COLO668 (cell line): Measurements from ENCODE around the gene FGF9.
A peak's percentile ranks its signal among the peaks of the same experiment; 100 is the strongest.

Source experiments
- DNase-seq: peaks from one replicate; lab custom pipeline; 2025; ENCODE audit not compliant: unreplicated experiment; lab: John Stamatoyannopoulos, UW

Gene FGF9

DNA sequence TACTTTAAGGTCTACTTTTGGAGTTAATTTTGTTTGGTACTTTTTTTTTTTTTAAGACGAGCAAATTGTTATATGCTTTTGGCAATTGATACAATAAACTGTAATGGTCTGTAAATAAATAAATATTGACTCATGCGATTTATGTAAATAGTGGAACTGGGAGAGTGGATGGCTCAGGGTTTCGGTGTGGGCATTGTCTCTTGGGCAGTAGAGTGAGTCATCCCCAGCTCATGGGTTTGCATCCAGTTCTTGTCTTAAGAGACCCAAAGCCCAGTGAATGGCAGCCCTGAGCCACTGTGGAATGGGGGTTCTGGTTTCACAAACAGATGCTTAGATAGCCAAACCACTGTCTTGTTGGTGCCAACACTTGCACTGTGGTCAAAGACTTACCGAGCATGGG, 33.0 kb downstream of the FGF9 start:
- DNase-seq: peak; percentile 89

DNA sequence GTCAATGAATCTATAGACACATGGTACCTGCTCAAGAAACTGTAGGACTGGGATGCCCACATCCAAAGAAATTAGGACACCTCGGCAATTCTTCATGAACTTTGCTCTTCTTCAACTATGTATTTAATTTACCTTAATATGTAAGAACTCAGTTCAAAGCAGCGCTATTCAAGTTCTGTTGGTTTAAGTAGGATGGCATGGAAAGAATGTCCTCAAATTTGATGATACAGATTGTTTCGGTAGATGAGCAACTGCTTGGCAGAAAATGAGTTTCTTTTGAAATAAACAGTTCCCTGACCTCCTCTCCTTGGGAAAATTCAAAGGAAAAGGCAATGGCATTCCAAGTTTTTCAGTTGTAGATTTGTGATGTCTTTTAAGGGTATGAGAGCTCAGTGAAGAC, 36.7 kb downstream of the FGF9 start:
- DNase-seq: no peak

DNA sequence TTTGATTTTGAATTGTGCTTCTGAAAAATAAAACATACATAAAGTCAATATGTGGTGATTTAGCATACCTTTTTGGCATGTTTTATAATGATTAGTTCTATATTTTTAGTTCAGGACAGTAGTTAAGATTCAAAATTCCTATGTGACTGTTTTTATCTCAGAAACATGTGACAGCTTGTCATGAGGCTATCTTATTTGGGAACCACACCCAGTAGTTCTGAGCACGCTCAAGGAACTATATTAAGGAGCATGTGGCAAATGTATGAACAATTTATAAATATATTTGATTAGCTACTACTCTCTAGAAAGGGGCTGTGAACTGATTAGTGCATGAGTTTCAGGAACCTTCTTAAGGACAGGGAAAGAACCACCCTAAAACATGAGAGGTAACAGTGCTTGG, 38.8 kb downstream of the FGF9 start:
- DNase-seq: no peak

DNA sequence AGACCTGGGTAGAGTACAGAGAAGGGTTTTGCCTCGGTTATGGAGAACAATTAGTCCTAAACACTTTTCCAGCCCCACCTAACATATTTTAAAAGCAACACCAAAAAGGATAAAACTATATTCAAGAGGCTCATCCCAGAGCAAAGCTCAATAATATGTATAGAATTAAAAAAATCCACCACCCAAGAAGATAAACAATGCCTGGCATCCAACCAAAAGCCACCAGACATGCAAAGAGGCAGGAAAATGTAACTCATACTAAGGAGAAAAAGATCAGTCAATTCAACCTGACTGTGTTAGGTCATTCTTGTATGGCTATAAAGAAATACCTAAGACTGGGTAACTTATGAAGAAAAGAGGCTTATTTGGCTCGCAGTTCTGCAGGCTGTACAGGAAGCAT, 39.3 kb downstream of the FGF9 start:
- DNase-seq: no peak

DNA sequence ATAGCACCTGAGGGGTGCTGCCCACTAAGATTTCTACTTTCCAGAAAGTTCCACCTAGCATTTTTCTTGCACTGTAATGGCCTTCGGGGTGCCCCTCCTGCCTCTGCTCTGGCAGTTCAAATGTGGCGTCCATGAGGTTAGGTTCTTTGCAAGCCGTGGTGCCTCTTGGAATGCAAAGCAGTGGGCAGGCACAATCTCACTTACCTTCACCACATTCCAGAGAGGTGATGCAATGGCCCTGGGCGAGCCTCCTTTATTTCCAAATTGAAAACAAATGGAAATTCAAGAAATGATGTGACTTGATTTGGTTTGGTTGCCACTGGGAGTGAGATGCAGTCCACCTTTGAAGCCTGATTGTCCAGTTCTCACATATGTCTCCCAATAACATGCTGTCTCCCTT, 46.9 kb downstream of the FGF9 start:
- DNase-seq: no peak

DNA sequence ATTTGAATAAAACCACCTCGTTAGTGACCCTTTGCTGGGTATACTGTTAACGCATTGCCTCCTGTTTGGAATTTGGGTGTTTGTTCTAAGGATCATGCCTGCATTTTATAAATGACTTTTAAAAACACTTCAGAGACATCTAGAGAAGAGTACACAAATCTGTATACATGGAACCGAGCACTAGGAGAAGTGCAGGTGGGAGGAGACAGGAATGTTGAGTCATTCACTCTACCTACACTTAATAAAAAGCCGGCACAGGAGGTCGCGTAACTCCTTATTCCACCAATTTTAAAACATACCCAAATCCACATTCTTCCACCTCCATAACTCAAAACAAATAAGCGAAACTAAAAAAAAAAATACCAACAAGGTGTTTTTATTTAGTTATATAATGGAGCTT, 48.6 kb downstream of the FGF9 start:
- no peak for DNase-seq

DNA sequence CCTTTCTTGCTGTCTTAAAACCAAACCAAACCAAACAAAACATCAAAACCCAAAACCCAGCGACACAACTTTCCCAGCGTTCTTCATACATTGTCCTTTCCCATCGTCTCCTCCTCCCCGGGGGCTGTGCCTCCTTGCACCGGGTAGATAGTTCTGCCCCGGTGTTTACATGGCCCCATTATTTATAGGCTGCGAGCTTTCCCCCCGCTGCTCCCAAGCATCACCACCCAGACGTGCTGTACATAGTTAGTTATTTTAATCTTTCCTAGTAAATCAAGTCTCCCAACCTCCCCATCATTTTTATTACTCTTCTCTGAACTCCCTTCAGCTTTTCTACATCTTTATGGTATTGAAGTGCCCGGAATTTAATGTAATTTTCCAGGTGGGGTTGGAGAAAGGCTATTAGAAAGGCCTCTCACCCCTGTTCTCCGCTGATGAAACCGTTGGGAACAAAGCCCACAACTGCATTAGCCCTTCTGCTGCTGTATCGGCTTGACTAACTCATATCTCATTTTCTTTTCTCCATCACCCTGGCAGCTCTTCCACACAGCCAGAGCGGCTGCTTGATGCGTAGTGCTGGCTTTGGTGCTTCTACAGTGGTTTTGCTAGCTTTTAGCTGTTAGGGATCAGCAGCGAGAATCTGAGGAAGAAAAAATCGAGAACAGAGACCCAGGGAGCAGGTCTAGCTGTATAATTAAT, 53.1 kb downstream of the FGF9 start:
- no peak for DNase-seq

DNA sequence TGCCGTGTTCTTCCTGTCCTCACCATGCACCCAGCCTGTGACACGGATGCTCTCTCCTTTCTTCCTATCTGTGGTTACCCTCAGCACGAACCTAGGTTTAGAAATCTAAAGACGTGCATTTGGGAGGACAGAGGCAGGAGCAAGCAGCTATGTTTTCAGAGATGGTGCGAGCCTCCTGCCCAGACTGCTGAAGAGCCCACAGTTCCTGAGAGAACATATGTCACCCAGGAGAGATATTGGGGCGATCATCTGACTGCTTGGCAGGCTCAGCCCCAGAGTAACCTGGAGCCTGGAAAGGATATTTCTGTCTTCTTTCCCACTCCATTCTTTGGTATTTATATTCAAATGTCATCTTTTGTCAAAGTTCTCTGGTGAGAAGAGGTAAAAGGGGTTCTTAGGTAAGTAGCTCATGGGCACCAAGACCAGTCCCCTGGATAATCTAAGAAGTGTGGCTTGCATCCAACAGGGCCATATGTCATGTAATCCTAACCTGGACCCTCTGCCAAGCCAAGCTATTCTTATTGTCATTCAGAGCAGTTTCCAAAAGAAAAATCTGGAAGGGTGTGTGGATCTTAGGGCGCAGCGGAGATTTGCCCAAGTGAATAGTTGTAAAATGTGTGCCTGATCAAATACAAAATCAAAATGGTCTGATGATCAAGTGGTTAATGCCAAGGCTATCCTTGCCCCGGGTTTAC, 59.5 kb downstream of the FGF9 start:
- no peak for DNase-seq

DNA sequence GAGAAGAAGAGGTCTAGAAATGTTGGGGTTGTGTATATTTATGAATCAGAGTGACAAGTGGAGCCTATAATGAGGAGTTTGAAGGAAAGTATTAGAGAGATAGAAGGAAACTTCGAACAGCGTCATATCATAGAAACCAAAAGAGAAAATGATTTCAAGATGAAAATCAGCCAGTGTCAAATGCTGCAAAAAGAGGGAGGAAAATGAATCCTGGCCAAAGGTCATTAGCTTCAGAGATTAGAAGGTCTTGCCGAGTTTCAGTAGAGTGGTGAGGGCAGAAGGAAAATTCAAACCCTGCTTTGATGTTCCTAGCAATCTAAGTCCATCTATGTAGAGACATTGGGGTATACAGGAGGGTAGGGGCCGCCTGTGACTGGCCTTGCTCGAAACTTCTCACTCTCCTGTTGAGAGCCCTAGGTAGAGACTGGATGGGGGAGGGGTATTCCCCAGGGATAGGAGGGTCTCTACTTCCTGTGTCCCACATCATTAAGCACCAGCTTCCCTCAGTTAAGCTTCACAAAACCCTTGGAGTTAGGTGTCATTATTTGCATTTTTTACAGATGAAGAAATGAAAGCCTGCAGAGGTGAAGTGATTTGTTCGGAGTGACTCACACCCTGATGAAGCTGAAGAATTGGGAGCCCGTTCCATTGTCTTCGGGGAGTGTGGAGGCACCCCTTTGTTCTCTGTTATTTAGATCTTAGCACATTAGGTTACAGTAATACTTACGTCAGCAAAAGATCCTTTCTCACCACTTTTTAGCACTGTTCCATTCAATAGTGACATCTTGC, 62.8 kb downstream of the FGF9 start:
- no peak for DNase-seq

DNA sequence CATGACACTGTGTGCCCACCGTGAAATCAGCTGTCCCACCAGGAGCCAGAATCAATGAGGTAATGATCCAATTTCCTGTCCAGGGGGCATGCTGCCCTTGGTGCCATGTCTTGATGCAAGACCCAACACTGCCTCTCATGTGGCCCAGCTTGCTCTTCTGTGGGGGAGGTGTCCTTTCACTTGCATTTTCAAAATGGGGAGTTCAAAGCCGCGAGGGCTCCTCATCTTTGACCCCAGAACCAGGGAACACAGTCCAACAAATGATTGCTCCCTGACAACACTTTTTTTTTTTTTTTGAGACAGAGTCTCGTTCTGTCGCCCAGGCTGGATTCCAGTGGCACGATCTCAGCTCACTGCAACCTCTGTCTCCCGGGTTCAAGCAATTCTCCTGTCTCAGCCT, 64.1 kb downstream of the FGF9 start:
- DNase-seq: no peak

DNA sequence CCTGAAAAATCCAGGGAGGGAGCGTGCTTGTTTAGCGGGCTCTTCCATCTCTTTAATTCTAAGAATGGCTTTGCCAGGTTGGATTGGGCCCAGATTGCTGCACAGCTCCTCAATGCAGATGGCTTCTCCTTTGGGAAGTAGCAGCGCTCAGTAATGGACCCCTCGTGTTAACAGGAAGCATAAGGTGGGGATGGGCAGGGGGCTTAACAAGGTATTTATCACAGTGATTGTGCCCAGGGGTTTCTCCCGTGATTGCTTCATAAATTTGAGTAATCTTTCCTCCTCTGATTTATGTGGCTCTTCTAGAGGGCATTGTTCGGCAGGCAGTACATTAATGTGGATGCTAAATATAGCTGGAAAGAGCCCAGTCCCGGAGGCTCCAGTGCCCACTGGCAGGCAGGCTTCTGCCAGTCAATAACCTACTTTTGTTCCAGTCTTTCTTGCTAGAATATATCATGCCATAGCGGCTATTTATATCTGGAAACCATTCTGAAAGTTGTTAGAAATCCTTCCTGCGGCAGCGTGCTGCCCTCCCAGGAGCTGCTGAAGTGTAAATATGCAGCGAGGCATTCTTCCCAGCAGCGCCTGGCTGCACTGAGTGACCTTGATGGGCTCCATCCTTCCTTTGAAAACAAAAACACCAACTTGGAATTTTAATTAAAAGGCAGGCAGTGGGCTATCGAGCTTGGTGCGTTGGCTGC, 65.0 kb downstream of the FGF9 start:
- no peak for DNase-seq

DNA sequence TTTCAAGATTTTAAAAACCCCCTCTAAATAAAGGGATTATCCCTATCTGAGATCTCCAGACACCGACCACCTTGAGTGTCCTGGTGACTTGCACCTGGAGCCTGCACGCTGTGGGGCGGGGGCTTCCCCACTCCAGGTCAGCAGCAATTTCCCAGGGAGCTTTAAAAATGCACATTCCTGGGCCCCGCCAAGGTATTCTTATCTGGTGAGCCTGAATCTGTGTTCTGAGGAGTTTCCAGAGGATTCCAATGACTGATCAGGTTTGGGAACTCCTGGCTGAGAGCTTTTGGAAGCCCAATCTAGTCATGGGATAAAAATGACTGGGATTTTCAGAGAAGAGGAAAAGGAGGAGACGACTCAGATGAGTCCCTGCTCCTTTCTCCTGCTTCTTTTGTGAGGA, 66.1 kb downstream of the FGF9 start:
- no peak for DNase-seq

DNA sequence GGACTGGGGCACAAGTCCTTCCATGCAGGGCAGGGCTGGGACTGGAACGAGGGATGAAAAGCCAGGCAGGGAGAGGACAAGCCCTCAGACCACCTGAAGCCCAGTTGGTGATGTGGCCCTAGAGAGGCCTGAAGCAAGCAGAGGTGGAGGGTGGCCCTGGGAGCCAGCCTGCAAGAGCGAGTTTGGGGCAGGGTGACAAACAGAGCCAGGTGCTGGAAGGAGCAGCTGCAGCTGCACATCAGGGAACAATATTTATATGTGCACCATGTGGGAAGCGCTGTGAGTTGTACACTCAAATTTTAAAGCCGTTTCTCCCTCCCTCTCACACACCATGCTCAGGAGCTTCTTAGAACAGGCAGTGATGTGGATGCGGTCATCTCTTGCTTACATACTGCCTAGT, 67.8 kb downstream of the FGF9 start:
- DNase-seq: peak; percentile 78

DNA sequence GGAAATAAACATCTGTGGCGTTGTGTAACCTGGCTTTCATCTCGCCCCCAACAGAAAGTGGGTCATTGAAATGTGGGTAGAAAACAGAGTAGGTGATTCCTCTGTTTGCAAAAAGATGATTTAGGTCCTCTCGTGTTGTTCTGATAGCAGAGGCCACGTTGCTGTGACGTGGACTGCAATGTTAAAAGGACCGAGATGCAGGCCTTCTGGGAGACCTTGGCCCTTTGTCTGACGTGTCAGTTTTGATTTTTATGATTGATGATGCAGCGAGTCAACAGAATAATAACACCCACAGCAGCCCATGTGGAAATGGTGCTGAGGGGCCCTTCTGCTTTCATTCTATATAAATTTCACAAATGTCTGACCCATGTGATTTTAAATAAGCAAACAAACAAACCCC, 68.9 kb downstream of the FGF9 start:
- no peak for DNase-seq

DNA sequence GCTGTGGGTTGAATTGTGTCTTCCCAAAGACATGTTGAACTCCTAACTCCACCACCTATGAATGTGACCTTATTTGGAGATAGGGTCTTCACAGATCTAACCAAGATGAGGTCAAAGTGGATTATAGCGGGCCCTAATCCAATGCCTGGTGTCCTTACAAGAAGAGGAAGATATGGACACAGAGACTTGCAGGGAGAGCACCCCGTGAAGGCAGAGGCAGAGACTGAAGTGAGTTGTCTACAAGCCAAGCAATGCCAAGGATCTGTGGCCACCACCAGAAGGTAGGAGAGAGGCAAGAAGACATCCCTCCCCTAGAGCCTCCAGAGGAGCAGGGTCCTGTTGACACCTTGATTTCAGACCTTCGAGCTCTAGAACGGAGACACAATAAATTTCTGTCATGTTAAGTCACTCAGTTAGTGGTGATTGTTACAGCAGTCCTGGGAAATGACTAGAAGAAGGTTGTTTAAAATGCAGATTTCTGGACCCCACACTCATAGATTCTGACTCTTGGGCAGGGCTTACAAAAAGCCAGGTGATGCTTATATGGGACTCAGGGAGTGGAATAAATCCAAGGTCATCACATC, 70.6 kb downstream of the FGF9 start:
- DNase-seq: no peak

DNA sequence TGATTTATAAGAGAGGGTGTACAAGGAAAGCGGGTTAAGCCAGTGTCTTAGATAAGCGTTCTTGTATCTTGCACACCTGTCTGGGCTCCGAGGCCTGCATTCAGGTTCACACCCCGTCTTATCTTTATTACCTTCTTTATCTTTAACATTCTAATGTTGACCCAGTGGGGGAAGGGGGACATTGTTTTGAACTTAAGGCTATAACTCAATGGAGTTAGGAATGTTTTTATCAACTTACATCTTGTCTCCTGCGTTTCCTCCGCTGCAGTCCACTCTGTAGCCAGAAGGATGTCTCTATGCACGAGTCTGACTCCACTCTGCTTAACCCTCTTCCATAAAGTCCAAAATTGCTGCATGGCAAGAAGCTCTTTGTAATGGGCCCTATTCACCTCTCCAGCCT, 71.2 kb downstream of the FGF9 start:
- no peak for DNase-seq

DNA sequence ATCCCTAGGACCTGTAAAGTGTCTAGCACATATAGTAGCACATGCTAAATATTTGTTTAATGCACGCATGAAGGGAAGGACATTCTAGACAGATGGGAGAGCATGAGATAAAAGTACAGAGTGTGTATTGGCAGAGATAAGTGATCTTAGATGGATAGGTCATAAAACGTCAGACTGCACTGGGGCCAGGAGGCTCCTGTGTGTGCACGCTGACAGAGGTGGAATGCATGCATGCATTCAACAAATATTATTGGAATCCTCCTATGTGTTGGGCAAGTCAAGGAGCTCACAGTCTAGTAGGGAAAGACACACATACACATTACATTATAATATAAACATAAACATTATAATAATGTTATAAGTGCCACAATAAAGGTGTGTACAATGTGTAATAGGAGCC, 73.3 kb downstream of the FGF9 start:
- no peak for DNase-seq

DNA sequence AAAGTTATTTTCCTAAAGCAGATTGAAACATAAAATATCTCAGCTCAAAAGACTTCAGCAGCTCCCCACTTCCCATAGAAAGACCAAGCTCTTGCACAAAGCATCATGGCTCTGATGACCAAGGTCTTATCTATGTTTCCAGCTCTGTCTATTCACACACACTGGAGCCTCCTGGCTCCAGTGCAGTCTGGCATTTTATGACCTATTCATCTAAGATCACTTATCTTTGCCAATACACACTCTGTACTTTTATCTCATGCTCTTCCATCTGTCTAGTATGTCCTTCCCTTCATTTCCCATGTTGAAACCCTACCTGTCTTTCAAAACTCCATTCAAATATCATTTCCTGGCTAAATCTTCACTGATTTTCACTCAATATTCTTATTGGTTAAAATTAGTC, 74.4 kb downstream of the FGF9 start:
- no peak for DNase-seq

DNA sequence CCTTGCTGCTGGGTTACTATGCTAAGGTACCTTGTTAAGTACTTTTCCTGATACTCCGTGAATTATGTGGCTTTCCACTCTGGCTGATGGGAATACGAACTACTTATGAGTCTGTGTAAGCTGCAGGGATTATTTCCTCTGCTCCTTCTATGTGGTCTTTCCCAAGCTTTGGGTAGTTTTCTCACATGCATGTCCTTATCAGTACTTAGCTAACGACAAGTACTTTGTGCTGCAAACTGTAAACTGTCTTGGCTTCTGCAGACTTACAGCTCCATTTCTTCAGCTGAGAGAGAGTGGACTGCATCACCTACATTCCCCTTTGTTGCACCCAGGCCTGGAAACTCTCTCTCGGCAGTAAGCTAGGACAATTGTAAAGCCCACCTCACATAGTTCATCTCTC, 76.6 kb downstream of the FGF9 start:
- no peak for DNase-seq

DNA sequence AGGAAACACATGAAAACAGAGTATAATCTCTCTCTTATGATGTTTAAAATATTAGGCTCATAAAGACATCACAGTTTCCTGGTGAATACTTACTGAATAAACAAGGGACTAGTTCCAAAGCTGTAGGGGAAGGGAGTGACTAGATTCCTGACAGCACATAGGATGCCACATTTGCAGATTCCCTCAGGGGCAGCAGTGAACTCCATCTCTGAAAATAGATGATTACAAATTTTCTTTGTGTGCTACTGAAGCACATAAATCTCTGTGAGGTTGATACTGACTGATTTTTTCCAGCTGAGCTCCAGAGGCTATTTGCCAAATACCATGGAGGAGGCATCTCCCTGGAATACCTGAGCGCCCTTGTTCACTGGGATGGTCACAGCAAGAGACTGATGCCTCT, 77.3 kb downstream of the FGF9 start:
- DNase-seq: no peak

DNA sequence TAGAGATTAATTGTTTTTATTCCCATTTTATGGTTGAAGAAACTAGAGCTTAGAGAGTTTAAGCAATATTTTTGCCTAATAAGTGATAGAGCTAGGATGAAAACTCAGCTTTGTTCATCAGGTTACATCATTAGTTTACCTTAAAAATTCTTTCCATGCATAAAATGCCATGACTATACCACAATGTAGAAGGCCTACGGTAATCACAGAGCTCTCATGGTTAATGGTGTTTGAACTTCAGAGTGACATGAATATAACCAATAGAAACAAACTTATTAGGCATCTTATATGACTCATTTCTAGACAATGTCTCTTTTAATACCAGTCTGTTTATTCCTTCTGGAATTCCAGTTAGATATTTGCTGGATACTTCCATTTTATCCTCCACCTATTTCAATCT, 78.5 kb downstream of the FGF9 start:
- DNase-seq: no peak
